Lower lobe of right lung (tissue), 2 donors: ENCODE data around the gene ORM2. TPM values are rescaled to one million over a fixed set of nuclear protein-coding genes. Genes with fewer than 3 reads are reported as not detected.

ENCODE experiments used
- ATAC-seq, 2 donors: fragments of 200-7000 bp; cut with Tn5 transposase; one replicate each; pipeline ENCODE4 v1.9.1; 2020 to 2022; ENCODE audit warnings: mild to moderate bottlenecking in 2 of 2, moderate library complexity in 2 of 2
- DNase-seq: peaks from one replicate; pipeline ENCODE4 v3.0.0-alpha.2; 2020
- H3K27ac ChIP-seq: fragments of 200-600 bp; one replicate; pipeline ENCODE4 v1.8.0; 2022
- H3K27me3 ChIP-seq: fragments of 200-600 bp; one replicate; pipeline ENCODE4 v1.8.0; 2022; ENCODE audit warnings: low read depth
- H3K36me3 ChIP-seq: fragments of 200-600 bp; one replicate; pipeline ENCODE4 v1.8.0; 2022; ENCODE audit warnings: mild to moderate bottlenecking
- H3K4me1 ChIP-seq: fragments of 200-600 bp; one replicate; pipeline ENCODE4 v1.8.0; 2022
- H3K4me3 ChIP-seq: fragments of 200-600 bp; one replicate; pipeline ENCODE4 v1.8.0; 2022; ENCODE audit warnings: mild to moderate bottlenecking
- H3K9me3 ChIP-seq: fragments of 200-600 bp; one replicate; pipeline ENCODE4 v1.8.0; 2022
- CTCF ChIP-seq: fragments of 200-600 bp; IDR thresholded peaks from one replicate; pipeline ENCODE4 v1.8.0; 2022; ENCODE audit warnings: antibody characterized with exemption, mild to moderate bottlenecking
- intact Hi-C: fragments of 100-400 bp; cut with DNase I; formaldehyde crosslinking; loops from one replicate; pipeline ENCODE4 v1.11.0; 2022
- total RNA-seq: library from RNA; stranded (reverse); fragmentation: NEBNext Ultra II Directional; extraction: Animal tissue kit (Norgen Biotek cat#: 25700); gene quantifications from one replicate; pipeline ENCODE4 v1.2.1, GENCODE V29; 2021
- donor health status: DM: no; HTN: yes; CAD: no; lungs with severe emphysema.

The ORM2 gene
- total RNA-seq, 1 donor from 2014 or later, result 3.1 TPM

GRCh38 chr9:114287763-114288192 is 41.9 kb upstream of the ORM2 start:
- H3K36me3 ChIP-seq, result peaks cover 6% of the 10 kb centered on the region
- H3K4me1 ChIP-seq, result no peaks in the 10 kb centered on the region
- H3K4me3 ChIP-seq, result no peak overlapping the region
- H3K27ac ChIP-seq, result no peak overlapping the region
- H3K27me3 ChIP-seq, result no peaks in the 10 kb centered on the region
- no peaks in the 10 kb centered on the region for H3K9me3 ChIP-seq
- TF ChIP-seq CTCF, result no peak
- peak; percentile 39 for DNase-seq
- intact Hi-C loops, result no loop called here
- ATAC-seq, result no peak

- Histone ChIP-seq H3K36me3 (peaks cover 6% of the 10 kb centered on the region), H3K9me3 (no peaks in the 10 kb centered on the region), H3K4me3 (no peak overlapping the region), H3K4me1 (no peaks in the 10 kb centered on the region), H3K27ac (no peak overlapping the region), H3K27me3 (no peaks in the 10 kb centered on the region)
- peak; percentile 37 for DNase-seq
- TF ChIP-seq CTCF, result no peak
- peak; percentile 11 to 17 for ATAC-seq
- intact Hi-C loops, result no loop called here
These were observed 41.2 kb upstream of the ORM2 start for GRCh38 chr9:114288193-114289091.

- no peaks in the 10 kb centered on the region for H3K4me1 ChIP-seq
- H3K9me3 ChIP-seq, result no peaks in the 10 kb centered on the region
- ATAC-seq (no peak), DNase-seq (peak; percentile 22)
- no peak for TF ChIP-seq CTCF
- H3K27ac ChIP-seq, result no peak overlapping the region
- intact Hi-C loops, result no loop called here
- H3K27me3 ChIP-seq, result no peaks in the 10 kb centered on the region
- H3K36me3 ChIP-seq, result peaks cover 6% of the 10 kb centered on the region
- H3K4me3 ChIP-seq, result no peak overlapping the region
These were observed 40.6 kb upstream of the ORM2 start for GRCh38 chr9:114289106-114289505.

DNA sequence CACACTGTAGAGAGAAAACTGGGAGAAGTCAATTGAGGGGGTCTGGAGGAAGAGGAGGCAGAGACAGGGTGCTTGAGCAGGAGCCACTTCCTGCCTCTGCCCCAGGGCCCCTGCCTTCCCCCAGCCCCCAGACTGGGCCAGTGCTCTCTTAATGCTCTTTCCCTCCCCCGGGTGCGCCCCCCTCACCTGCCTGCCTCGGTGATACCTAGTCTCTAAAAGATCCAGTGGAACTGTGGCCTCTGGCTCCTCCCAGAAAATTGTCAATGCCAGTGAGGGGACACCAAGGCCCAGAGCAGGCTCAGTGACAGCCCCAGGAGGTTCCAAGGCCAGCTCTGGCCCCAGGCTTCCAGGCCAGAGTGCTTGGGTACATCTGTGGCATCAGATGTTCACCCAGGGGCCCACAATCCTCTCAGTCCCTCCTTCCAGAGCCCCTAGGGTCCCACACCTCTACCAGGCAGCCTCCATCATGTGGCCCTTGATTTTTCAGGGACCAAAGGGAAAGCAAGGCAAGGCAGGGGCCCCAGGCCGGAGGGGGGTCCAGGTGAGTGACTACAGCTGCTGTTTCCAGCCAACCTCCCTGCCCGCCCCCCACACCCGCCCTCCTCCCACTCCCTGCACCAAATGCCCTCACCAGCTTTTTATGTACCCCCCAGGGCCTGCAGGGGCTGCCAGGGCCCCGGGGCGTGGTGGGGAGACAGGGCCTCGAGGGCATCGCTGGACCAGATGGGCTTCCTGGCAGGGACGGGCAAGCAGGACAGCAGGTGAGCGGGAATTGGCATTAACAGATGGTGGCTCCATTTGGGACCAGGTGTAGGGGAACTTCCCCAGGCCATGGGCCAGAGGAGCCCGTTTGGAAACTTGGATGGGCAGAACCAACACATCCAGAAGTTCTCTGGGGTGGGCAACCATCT is 39.8 kb upstream of the ORM2 start:
- Histone ChIP-seq H3K4me1 (no peaks in the 10 kb centered on the region), H3K4me3 (no peak overlapping the region), H3K36me3 (peaks cover 6% of the 10 kb centered on the region), H3K9me3 (peaks cover 4% of the 10 kb centered on the region), H3K27me3 (no peaks in the 10 kb centered on the region), H3K27ac (no peak overlapping the region)
- TF ChIP-seq CTCF, result no peak
- ATAC-seq (no peak), DNase-seq (peak; percentile 32)
- intact Hi-C loops, result loop anchor here (10.0 kb wide), 1 partner anchor 185 kb away; no protein-coding TSS in a partner anchor

GRCh38 chr9:114290561-114290986 is 39.1 kb upstream of the ORM2 start:
- ATAC-seq (no peak), DNase-seq (peak; percentile 32)
- H3K4me3 ChIP-seq, result no peak overlapping the region
- no peaks in the 10 kb centered on the region for H3K27me3 ChIP-seq
- intact Hi-C loops, result loop anchor here (10.0 kb wide), 1 partner anchor 186 kb away; no protein-coding TSS in a partner anchor
- H3K4me1 ChIP-seq, result no peaks in the 10 kb centered on the region
- peaks cover 4% of the 10 kb centered on the region for H3K9me3 ChIP-seq
- H3K36me3 ChIP-seq, result peaks cover 6% of the 10 kb centered on the region
- H3K27ac ChIP-seq, result no peak overlapping the region
- TF ChIP-seq CTCF, result no peak
